Measurements from ENCODE around the gene EVL.

The EVL gene

DNA sequence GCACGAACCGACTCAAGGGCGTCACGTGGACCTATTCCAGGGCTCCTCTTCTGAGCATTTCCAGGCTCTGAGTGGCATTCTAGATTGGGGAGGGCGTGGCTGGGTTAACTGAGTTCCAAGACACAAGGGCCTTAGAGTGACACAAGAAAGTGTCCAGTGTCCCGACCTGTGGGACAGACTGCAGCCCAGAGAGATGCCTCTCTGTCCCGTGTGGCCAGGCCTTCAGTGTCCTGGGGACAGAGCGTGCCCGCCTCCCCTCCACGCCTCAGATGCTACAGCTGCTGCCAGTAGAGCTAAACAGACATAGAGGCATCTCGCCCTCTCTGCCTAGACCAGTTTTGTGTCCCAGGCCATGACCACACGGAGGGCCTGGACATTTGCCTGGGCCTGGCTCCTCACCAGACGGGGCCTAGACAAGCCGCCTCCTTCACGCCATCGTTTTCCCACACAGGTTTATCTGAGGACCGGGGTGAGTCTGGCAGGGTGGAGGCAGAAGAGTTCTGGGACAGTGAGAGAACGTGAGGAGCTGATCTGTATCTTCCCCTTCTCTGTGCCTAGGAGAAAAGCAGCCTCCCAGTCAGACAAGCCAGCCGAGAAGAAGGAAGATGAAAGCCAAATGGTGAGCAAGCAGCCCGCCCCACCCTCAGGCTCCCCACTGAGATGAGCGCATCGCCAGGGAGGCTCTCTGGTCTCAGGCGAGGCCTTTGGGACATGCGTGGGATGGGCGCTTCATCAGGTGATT is 67.1 kb downstream of the EVL start:
- DNase-seq = no peak

DNA sequence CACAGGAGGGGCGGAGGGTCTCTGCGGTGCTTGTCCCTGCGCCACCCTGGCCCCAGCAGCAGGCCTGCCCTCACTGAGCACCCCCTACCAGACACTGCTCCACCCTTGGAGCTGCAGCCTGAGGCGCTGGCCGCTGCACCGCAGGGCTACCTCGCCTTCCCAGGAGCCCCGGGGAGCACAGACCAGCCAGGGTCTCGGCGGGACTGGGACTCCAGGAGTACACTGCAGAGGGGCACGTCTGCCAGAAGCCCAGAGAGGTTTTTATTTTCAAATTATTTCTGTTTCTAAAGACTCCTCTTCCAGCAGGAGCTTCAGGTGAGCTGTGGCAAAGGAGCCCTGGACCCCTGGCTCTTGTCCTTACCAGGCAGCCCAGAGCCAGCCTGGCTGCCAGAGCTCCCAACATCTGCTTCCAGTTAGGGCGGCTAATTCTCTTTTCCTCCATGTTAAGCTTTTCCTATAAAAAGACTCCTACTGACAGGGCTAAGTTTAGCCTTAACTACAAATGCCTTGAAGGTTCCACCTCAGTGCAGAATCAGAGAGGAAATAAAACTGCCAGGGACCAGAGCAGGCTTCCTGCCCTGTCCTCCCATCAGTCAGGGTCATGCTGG is 67.8 kb downstream of the EVL start:
- DNase-seq = no peak

DNA sequence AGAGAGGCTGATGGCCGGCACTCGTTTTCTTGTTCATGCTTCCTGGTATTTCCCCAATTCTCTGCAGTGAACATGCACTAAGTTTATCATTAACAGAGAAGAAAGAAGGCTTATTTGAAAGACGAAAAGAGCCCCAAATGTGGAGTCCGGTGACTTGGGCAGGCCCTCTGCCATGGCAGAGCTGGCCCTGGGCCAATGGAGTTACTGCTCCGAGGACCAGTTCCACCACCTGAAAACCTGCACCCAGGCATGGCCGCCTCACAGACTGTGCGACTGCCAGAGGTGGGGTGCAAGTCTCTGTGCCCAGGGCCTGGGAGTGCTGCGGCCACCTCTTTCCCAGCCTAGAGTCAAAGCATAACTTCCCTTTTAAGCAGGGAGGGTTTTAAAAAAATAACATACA is 69.4 kb downstream of the EVL start:
- no peak for DNase-seq

DNA sequence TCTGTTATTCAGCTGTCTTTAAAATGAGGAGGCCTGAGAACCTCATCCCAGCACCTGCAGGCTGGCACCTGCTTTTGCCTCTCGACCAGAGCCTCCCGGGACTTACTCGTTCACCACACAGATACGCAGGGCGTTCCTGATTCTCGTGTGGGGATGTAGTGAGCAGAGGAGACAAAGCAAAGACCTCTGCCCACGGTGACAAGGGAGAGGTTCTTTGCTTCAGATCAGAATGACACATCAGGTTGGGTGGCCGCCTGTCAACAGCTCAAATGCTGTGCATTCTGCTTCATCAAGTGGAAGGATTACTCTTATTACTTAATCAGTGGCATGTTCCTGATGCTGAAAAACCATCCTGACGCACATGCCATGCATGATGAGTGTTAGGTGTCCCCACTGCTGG is 69.9 kb downstream of the EVL start:
- DNase-seq = no peak

DNA sequence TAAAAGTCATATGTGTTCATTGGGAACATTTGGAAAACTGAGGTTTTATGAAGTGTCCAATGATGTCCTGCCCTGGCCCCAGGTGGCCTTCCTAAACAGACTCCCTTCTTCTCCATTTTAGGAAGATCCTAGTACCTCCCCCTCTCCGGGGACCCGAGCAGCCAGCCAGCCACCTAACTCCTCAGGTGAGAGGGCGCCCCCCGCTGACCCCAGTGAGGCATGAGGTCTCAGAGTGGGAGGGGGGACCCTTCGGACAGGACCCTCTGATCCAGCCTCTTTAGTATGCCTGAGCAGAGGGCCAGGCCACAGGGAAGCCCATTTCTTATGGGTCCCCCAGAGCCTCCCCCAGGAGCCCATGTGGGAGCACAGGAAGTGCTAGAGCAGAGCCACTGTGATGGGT is 70.6 kb downstream of the EVL start:
- DNase-seq = no peak

DNA sequence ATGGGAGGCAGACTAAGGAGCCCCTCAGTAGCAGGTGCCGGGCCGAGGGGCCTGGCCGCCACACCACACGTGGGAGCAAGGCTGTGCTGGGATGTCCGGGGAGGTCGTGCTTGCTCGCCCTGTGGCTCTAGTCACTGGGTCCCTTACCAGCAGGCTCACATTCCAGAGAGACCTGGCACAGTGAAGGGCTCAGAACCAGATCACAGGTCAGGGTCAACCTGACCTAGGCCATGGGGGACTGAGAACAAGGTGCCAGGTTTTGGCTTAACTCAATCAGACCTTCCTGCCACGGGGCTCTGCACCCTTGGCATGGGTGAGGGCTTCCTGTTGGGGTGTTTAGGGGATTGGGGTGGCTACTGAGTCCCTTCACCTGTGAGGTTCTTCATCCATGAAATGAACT is 72.0 kb downstream of the EVL start:
- no peak for DNase-seq

DNA sequence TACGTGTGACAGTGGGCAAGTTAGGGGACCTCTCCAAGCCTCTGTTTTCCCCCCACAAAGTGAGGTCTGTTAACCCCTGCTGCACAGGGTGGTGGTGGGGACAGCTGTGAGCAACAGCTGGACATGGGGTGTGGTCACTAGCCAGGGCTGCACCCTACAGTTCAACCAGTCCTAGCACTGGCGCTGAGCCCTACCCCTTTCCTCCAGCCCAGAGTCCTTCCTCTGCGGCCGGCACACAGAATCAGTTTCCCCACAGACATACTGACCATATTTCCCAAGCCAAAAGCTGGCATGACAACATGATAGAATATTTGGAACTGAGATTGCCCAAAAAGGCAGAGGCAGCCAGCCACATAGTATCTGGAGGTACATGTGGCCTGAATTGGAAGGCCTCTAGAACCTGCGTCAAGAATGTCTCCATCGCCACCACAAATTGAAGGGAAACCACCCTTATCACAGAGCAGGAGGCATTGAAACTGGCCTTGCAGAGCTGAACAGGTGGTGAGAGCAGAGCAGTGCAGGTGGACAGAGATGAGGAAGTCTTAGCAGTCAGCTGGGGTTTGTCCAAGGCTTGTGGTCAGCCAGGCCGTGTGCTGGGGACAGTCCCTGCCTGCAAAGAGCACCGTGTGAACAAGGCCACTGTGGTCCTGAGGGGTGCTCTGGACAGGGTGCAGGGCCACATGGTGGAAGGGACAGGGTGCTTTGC is 73.0 kb downstream of the EVL start:
- no peak for DNase-seq

DNA sequence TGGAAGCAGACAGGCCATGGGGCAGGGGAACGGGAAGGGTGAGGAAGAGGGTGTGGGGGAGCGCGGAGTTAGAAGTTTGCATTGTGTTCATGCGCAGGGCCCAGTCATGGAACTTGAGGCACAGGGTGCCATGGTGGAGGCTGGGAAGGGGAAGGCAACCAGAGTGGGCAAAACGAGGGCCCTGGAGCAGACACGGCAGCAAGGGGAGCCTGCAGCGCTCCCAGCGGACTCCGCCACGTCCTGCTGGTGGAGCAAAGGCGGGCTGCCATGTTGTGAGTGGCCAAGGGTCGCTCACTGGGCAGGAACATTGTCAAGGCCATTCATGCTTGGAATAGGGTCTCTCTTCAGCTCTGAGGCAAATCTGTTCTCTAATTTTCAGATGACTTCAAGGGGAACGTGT is 73.7 kb downstream of the EVL start:
- no peak for DNase-seq

DNA sequence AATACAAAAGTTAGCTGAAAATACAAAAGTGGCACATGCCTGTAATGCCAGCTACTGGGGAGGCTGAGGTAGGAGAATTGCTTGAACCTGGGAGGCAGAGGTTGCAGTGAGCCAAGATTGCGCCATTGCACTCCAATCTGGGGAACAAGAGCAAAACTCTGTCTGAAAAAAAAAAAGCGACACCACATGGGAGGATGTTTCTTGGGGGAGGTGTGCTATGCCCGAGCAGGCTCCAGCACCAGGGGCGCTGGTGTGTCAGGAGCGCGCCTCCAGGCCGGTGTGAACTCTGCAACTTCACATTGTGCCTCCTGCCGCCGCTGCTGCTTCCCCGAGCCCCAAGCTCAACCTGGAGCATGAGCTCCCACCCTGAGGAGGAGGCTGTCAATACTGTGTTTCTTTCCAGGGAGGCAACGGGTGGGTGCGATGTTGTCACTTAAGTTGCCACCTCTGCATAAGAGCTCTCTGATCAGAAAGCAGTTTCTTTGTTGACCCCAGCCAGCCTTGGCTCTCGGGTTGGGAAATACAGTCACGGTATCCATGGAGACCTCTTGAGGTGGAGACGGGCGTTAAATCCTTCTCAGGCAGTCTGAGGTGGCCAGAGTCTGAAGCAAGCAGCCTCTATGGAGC is 75.3 kb downstream of the EVL start:
- DNase-seq = no peak

DNA sequence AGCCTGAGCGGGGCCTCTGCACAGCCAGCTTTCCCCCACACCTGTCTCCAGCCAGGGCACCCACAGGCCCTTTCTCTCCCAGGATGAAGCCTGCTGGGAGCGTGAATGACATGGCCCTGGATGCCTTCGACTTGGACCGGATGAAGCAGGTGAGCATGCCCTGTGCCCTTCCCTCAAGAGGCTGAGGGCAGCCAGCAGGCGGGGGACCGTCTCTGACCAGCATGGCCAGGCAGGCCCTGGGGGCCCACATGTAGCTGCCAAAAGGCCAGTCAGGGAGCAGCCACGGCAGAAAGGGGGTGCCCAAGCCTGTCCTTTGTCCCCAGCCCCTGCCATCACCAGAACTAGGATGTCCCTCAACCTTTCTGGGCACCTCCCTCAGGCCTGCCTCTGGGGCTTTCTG is 75.9 kb downstream of the EVL start:
- no peak for DNase-seq

DNA sequence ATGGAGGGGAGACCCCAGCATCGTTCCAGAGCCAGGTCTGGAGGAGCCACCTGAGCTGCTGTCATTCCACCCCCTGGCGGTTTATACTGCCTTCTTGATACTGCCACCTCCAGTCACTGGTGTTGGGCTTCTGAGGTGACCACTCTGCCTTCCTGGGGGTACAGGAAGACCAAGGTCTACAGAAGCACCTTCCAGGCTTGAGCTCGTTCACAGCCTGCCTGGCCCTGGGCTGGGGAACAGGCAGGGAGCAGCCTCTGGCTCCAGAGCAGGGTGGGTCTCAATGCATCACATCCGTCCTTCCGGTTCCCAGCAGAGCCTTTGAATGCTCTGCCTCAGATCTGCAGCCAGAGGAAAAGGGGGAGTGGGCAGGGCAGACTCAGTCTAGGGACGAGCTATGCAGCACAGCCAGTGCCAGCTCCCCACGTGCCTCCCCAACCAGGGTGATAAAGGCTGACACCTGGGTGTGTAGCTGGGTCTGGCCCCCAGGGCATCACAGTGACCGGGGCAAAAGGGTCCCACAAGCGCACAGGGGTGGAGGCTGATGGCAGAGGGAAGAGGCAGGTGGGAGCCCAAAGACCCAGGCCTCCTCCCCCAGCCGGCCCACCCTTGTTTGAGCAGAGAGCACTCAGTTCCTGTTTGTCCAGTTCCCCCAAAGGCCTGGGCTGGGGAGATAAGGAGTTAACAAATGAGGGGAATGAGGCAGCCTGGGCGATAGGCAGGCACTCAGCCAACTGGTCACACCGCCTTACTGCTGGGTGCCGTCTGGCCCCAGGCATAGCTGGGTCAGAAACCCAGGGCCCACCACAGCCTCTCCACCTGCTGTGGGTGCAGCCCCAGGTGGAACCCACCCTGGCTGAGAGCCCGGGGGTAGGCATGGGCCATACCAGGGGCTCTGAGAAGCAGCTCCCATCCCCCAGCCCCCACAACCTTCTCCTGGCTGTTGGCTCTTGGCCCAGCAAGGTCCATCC is 77.1 kb downstream of the EVL start:
- no peak for DNase-seq

DNA sequence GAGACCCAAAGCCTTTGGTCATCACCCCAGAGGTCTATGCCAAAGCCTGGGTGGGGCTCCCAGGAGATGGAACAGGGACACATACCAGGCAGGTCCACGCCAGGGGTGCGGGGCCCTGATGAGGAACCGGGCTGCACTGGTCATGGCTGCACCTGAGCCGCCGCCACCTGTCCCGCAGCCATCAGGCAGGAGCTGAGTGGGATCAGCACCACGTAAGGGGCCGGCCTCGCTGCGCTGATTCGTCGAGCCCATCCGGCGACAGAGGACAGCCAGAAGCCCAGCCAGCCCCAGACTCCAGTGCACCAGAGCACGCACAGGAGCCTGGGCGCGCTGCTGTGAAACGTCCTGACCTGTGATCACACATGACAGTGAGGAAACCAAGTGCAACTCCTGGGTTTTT is 78.3 kb downstream of the EVL start:
- no peak for DNase-seq

DNA sequence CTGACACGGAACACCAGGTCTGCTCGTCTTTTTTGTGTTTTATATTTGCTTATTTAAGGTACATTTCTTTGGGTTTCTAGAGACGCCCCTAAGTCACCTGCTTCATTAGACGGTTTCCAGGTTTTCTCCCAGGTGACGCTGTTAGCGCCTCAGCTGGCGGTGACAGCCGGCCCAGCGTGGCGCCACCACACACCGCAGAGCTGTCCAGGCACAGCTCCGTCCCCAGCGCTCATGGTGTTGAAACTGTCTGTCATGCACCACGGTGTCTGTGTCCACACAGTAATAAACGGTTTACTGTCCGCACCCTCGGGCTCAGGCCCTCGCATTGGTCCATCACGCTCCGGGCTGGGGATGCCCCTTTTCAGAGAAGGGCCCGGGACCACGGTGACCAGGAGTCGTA is 78.7 kb downstream of the EVL start:
- DNase-seq = no peak

DNA sequence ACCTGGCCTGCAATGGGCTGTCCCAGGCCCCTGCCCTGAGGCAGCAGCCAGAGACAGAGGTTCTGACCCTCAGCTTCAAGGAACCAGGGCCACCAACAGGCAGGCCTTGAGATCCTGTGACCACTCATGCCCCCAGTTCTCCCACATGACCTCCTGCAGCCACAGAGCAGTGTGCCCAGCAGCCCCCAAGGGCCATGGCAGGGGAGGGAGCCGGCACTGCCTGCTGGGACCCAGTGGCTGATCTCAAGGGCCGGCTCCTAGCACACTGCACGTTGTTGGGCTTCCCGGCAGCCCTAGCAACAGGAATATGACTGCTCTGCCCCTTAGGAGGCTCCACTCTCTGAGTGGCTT is 79.4 kb downstream of the EVL start:
- DNase-seq = no peak

DNA sequence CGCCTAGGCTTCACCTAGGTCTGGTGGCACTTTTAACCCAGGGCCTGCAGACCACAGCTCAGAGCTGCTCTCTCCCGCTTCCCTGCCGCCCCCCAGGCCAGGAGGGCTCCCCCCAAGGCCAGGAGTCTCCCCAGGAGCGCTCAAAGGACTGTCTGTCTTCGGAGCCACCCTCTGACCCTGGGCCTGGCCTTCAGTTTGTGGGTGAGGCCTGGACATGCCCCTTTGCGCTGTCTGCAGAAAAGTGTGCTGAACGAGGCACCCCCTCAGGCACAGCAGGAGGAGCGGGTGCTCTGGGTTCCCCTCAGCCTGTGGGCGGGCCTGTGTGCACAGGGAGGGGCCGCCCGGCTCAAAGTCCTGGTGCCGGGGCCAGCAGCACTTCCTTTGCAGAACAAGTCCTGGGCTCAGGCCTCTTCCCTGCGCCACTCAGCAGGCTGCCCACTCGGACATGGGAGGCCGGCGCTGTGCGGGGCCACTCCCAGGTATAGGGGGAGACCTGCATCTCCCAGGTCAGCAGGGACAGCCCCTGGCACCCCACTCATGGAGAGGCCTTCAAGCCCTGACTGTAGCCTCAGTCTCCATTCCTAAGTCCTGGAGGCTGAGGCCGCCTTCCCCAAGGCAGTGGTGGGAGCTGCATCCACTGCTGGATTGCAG is 79.9 kb downstream of the EVL start:
- DNase-seq = no peak

DNA sequence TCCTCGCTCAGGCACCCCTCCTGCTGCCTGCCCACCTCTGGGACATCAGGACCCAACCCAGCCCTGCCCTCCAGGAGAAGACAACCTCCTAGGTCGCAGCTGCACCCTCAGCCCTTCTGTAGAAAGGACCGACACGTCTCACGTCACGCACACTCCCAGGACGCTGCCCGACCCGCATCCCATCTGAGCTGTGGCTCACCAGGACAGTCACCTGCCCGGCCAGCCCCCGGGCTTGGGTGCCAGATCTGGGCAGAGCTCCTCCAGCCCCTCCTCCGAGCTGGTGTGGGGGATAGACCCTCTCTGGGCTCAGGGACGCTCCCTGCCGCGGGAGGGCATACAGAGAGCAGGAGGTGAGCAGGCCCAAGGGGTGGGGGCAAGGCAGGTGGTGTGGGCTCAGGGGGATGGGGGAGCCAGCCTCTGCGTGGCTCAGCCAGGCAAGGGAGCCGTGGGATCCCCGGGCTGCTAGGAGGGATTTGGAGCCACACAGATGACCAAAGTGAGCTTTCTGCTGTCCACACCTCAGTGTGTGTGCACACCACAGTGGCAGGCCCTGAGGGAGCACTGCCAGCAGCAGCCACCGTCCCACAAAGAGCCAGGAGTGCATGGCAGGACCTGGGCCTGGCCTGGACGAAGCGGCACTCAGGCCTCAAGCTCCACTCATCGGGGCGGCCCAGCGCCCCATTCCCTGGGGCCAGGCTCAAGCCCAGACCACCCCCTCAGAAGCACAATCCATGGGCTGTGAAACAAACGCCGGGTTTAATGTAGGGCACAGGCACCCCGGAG is 80.7 kb downstream of the EVL start:
- no peak for DNase-seq

DNA sequence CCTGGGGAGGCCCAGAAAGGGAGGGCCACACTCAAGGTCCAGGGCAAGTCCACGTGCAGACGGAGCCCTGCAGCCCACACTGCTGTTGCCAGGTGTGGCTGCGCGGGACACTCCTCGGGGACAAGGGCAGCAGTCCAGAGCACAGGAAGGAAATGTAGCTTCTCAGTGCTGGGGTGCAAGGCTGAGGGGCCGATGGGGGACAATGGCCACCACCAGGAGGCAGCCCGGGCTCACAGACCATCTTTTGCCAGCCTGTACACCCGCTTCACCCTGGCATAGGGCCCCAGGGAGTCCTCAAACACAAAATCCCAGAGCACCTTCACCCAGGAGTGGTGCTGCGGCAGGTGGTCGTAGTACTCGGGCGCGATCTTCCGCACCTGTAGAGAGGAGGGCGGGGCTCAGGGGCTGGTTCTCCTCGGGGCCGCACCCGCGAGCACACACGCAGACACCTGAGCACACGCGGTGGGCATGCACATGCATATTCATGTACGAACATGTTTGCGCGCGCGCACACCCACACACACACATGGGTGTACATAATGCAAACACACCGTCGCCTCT is 81.4 kb downstream of the EVL start:
- peak; percentile 51 for DNase-seq

DNA sequence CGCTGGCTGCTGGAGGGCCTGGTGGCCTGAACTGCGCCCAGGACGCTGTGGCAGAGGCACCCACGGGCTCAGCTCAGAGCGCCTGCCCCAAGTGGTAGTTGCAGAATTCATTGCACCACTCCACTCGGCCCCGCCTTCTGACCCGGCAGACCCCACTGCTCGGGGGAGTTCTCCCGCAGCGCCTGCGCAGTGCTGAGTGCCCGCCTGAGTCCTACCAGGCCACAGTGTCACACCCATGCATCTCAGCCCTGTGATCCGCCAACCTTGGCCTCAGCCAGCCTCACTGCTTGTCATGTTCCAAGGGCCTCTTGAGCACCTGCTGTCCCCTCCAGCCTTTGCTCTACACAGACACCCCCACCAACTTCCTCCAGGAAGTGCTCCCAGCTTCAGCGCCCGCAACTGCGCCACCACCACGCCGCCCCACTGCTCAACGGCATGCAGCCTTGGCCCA is 82.0 kb downstream of the EVL start:
- DNase-seq = peak; percentile 72

DNA sequence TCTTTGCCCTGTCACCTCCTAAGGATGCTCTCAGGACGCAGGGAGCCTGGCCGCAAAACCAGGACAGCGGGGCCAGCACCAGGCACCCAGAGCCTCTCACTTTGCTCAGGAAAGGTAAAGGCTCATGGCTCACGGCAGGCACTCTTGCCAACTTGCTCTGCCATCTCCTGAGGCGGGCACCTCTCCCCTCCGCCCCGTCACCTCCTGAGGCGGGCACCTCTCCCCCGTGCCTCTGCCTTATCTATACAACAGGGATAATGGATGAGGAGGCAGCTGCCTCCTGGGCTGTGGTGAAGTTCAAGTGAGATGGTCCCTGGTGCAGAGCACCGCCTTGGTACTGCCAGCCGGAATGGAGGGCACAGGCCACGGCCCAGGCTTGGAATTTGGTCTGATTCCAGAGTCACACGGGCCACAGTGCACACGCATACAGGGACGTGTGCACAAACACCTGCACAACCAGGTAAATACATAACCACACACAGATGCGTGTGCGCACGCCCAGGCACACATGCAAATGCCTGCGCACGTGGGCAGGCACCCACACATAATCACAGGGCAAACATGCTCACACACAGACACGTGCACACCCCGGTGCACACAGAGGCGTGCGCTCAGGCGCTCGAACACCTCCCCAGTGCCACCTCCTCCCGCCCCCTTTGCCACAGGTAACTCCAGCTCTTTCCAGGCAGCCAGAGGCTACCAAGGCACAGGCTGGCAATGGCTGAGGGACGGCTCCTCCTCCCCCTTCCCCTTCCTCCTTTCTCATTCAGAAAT is 82.7 kb downstream of the EVL start:
- DNase-seq = no peak

Data from activated T-cell treated with anti-CD3 and anti-CD28 coated beads, Interleukin-2, amount 50 U/mL, for 1 hour (primary cell).